ENCODE data around the gene JARID2. TPM values are rescaled to one million over a fixed set of nuclear protein-coding genes. Genes with fewer than 3 reads are reported as not detected.
A peak's percentile ranks its signal among the peaks of the same experiment; 100 is the strongest.

JARID2 gene
- total and polyA plus RNA-seq, 9 of the 15 experiments (the other 6 are each of a cell fraction or from before 2014, with no cell fraction given): 5.0 to 29.0 (median 15.6) TPM

DNA sequence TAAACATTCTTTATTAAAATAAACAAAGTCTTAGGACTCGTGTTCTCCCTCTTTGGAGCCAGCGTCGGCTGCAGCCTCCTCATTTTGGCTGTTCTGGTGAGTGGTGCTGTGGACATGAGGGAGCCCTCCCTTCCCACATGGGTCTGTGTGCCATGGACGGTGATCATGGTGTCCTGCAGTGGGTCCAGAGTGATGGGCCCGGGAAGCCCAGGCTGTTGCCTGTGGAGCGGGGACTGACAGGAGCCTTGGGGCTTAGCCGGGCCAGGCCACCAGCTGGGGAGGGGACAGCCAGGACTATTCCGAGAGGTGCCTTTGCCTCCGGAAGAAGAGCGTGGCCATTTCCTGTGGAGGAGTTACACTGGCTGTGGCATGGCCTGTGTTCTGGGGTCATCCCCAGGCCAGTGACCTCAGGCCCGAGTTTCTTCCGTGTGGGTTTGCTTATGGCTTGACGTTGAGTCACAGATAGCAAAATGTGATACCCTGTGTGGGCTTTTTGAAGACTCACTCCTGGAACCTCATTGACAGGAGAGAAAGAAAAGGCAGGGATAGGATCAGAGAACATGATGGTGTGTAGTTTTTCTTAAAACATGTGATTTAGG lies 263.6 kb downstream of the JARID2 start:
- peak; percentile 80 to 91 (median 86) for DNase-seq (ENCODE audit: extremely low read depth in 1 of 4, low spot score in 3 of 4)
- Histone ChIP-seq H2AFZ (ENCODE audit: low read depth, low read length) (peak overlapping the region; percentile 22; the same call in 1 of the 2 replicates), H3K4me3 (no peak overlapping the region), H3K27ac (ENCODE audit: extremely low read depth, low read depth, low read length) (peak overlapping the region; percentile 95), H3K4me1 (replicated peaks in 1 of 2; ENCODE audit: control insufficient read depth in 2 of 2, insufficient read depth in 2 of 2, low read length in 2 of 2) (peaks cover 23 to 39% of the 10 kb centered on the region in 2 experiments), H3K9me1 (ENCODE audit: control insufficient read depth, insufficient read depth, low read length) (no peaks in the 10 kb centered on the region), H3K4me2 (ENCODE audit: insufficient read depth, low read length) (peak overlapping the region; percentile 45), H3K27me3 (ENCODE audit: control insufficient read depth in 2 of 2, insufficient read depth in 2 of 2, low read length in 2 of 2) (no peaks in the 10 kb centered on the region), H3K36me3 (ENCODE audit: control insufficient read depth, insufficient read depth, low read length) (peaks cover 92% of the 10 kb centered on the region), H4K20me1 (replicated peaks; ENCODE audit: control insufficient read depth, insufficient read depth, low read length) (no peaks in the 10 kb centered on the region), H3K79me2 (ENCODE audit: control insufficient read depth, insufficient read depth, low read length) (peaks cover 7% of the 10 kb centered on the region; the same call in 2 of the 3 replicates), H3K9ac (ENCODE audit: insufficient read depth in 1 of 2, low read depth in 2 of 2, low read length in 2 of 2) (peak overlapping the region; percentile 50 to 79), H3K9me3 (replicated peaks; ENCODE audit: control insufficient read depth, insufficient read depth, low read depth, low read length) (no peaks in the 10 kb centered on the region)
- peak; percentile 100 for FAIRE-seq
- in situ Hi-C loops (cut with MboI): no loop called here
- ChIA-PET POLR2A (no interaction called here), CTCF (ENCODE audit: low intra/inter-chr PET ratio) (no interaction called here)
- intact Hi-C loops (cut with micrococcal nuclease): no loop called here
- peak; percentile 87 for ATAC-seq
- WGBS (ENCODE audit: insufficient coverage, low coverage, missing lambda C conversion rate): 33% methylated on average over 13 of the region's 13 CpGs
- BruUV-seq (replicated peaks): no TSS peak
- TF ChIP-seq ZZZ3 (IDR thresholded peaks at IDR 0.05): no peak
- TF ChIP-seq, protein P1, sequence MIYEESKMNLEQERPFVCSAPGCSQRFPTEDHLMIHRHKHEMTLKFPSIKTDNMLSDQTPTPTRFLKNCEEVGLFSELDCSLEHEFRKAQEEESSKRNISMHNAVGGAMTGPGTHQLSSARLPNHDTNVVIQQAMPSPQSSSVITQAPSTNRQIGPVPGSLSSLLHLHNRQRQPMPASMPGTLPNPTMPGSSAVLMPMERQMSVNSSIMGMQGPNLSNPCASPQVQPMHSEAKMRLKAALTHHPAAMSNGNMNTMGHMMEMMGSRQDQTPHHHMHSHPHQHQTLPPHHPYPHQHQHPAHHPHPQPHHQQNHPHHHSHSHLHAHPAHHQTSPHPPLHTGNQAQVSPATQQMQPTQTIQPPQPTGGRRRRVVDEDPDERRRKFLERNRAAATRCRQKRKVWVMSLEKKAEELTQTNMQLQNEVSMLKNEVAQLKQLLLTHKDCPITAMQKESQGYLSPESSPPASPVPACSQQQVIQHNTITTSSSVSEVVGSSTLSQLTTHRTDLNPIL (CRISPR knock-in tag; IDR thresholded peaks at IDR 0.05): no peak
- TF ChIP-seq ZNF668 (CRISPR knock-in tag; IDR thresholded peaks at IDR 0.05): no peak
- TF ChIP-seq, protein P2, sequence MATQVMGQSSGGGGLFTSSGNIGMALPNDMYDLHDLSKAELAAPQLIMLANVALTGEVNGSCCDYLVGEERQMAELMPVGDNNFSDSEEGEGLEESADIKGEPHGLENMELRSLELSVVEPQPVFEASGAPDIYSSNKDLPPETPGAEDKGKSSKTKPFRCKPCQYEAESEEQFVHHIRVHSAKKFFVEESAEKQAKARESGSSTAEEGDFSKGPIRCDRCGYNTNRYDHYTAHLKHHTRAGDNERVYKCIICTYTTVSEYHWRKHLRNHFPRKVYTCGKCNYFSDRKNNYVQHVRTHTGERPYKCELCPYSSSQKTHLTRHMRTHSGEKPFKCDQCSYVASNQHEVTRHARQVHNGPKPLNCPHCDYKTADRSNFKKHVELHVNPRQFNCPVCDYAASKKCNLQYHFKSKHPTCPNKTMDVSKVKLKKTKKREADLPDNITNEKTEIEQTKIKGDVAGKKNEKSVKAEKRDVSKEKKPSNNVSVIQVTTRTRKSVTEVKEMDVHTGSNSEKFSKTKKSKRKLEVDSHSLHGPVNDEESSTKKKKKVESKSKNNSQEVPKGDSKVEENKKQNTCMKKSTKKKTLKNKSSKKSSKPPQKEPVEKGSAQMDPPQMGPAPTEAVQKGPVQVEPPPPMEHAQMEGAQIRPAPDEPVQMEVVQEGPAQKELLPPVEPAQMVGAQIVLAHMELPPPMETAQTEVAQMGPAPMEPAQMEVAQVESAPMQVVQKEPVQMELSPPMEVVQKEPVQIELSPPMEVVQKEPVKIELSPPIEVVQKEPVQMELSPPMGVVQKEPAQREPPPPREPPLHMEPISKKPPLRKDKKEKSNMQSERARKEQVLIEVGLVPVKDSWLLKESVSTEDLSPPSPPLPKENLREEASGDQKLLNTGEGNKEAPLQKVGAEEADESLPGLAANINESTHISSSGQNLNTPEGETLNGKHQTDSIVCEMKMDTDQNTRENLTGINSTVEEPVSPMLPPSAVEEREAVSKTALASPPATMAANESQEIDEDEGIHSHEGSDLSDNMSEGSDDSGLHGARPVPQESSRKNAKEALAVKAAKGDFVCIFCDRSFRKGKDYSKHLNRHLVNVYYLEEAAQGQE (IDR thresholded peaks at IDR 0.05; ENCODE audit: borderline replicate concordance): peak; percentile 15; the same call in 1 of the 2 replicates
- TF ChIP-seq, protein P2 (CRISPR knock-in tag; IDR thresholded peaks at IDR 0.05; ENCODE audit: low read depth): peak; percentile 46; the same call in 1 of the 2 replicates
- TF ChIP-seq JUND (IDR thresholded peaks at IDR 0.05; ENCODE audit: borderline replicate concordance, low read depth, low read length): peak; percentile 96
- peak; percentile 95; the same call in 2 of the 3 replicates for TF ChIP-seq JUND (tag; IDR thresholded peaks at IDR 0.05; ENCODE audit: borderline replicate concordance, low read depth, low read length)
- TF ChIP-seq, protein P3, sequence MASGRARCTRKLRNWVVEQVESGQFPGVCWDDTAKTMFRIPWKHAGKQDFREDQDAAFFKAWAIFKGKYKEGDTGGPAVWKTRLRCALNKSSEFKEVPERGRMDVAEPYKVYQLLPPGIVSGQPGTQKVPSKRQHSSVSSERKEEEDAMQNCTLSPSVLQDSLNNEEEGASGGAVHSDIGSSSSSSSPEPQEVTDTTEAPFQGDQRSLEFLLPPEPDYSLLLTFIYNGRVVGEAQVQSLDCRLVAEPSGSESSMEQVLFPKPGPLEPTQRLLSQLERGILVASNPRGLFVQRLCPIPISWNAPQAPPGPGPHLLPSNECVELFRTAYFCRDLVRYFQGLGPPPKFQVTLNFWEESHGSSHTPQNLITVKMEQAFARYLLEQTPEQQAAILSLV (tag; IDR thresholded peaks at IDR 0.05): peak; percentile 41; the same call in 1 of the 2 replicates
- peak; percentile 58; the same call in 1 of the 2 replicates for TF ChIP-seq SMARCC2 (IDR thresholded peaks at IDR 0.05; ENCODE audit: low read depth)
- no peak for TF ChIP-seq BRD9 (IDR thresholded peaks at IDR 0.05; ENCODE audit: low read depth, partially characterized antibody)

Data from K562 (cell line).